Heart left ventricle (tissue), 13 donors: ENCODE results near the gene POTEF.
"Not testable (repeated sequence)": the region's sequence is repeated elsewhere in the genome, so short reads cannot be mapped to it uniquely, and the experiment has no call there.

ENCODE experiments used
- CTCF ChIP-seq, 12 donors: fragments of 200-600 bp; sonication (generic) in 4 of 12; IDR thresholded peaks; one replicate each; pipeline versions ENCODE4 v1.5.0 to v1.8.0; 2018 to 2022; ENCODE audit warnings: antibody characterized with exemption in 12 of 12, mild to moderate bottlenecking in 5 of 12
- POLR2A ChIP-seq, 2 donors: fragments of 450-650 bp; IDR thresholded peaks; one replicate each; pipeline ENCODE4 v1.6.1; 2017; ENCODE audit warnings: antibody characterized with exemption in 2 of 2, mild to moderate bottlenecking in 2 of 2, moderate library complexity in 2 of 2
- donor health status: ischemic (EF 13 %, LVEDD 7.1; RV severe dilation, severe dysfunction).
- donor health status: DM: no; HTN: yes; CAD: no.
- donor health status: DM: no; HTN: no; CAD: no.
- donor health status: ischemic (EF 25% LVEDD 6.9; RV normal size, moderate dysfunction).
- donor health status: ischemic (EF 25% LVEDD 5.7; RV mildly dilated, moderate dysfunction).
- donor health status: ischemic (EF 35%, LVEDD 5.7; RV mildly dilated, moderate dysfunction).
- donor health status: nonischemic (EF 11% LVEDD 7.7; RV severe dilation, severe dysfunction).
- donor health status: DM: yes; HTN: yes; CAD: no.
- donor health status: PGD.
- donor health status: ischemic (EF 29% LVEDD 5.4; RV normal size, mild dysfunction).
- donor health status: nonischemic (EF 23%, LVEDD 6.1; RV moderate dilation, normal function).

- TF ChIP-seq CTCF, POLR2A (IDR thresholded peaks at IDR 0.05): not testable (repeated sequence)
Measured at GRCh38 chr2:130062645-130063044, 66.4 kb downstream of the POTEF start.
